Left colon (tissue), 2 donors: Measurements from ENCODE around the gene MIPOL1. TPM values are rescaled to one million over a fixed set of nuclear protein-coding genes. Genes with fewer than 3 reads are reported as not detected.

Experiments used
- ATAC-seq: fragments of 200-7000 bp; cut with Tn5 transposase; one replicate; pipeline ENCODE4 v1.9.1; 2020; ENCODE audit warnings: mild to moderate bottlenecking, moderate library complexity
- DNase-seq, 2 donors: peaks; one replicate each; pipeline ENCODE4 v3.0.0-alpha.2; 2020
- intact Hi-C, 2 donors: fragments of 100-400 bp; cut with DNase I in 1 of 2; cut with micrococcal nuclease in 1 of 2; formaldehyde crosslinking; loops; one replicate each; pipeline versions ENCODE4 v1.11.2 to v1.14.0; 2022; cut with DNase I, micrococcal nuclease
- total RNA-seq, 2 donors: library from RNA; stranded (reverse); fragmentation: NEBNext Ultra II Directional; extraction: Animal tissue kit (Norgen Biotek cat#: 25700); gene quantifications; one replicate each; pipeline ENCODE4 v1.2.1, GENCODE V29; 2021
- donor health status: DM: no; HTN: no; CAD: no.
- donor health status: DM: yes; HTN: yes; CAD: no.

Gene MIPOL1
- total RNA-seq, 2 donors from 2014 or later = 5.1 to 9.1 TPM

GRCh38 chr14:37597914-37598746 lies 400.4 kb downstream of the MIPOL1 start:
- DNase-seq = peak; percentile 55 to 75
- ATAC-seq = peak; percentile 49

GRCh38 chr14:37598747-37599506 lies 401.2 kb downstream of the MIPOL1 start:
- ATAC-seq (no peak), DNase-seq (peak in 1 of 2 donors; percentile 30)
- intact Hi-C loops = no loop called here

More at GRCh38 chr14:37597914-37598746, 400.4 kb downstream of the MIPOL1 start:
- intact Hi-C loops = no loop called here

- intact Hi-C loops = loop anchor here in 1 of 2 donors (10.0 kb wide), 1 partner anchor 355 kb away; no protein-coding TSS in a partner anchor
- DNase-seq (peak; percentile 31 to 50), ATAC-seq (no peak)
Measured at GRCh38 chr14:37599507-37600368, 402.0 kb downstream of the MIPOL1 start.

GRCh38 chr14:37600880-37601741 lies 403.4 kb downstream of the MIPOL1 start:
- DNase-seq = peak; percentile 30 to 62
- ATAC-seq = peak; percentile 30
- intact Hi-C loops = loop anchor here in 1 of 2 donors (10.0 kb wide), 1 partner anchor 356 kb away; no protein-coding TSS in a partner anchor

GRCh38 chr14:37601865-37602264 lies 404.1 kb downstream of the MIPOL1 start:
- ATAC-seq (no peak), DNase-seq (peak in 1 of 2 donors; percentile 27)
- intact Hi-C loops = loop anchor here in 1 of 2 donors (10.0 kb wide), 1 partner anchor 357 kb away; no protein-coding TSS in a partner anchor

Other genes starting within 250 kb of the MIPOL1 start
- gene SLC25A21, start 25.3 kb upstream of the MIPOL1 start, total RNA-seq = under 1 TPM; 0.14 to 0.64 TPM